Ramos (cell line): ENCODE data around the gene MMEL1.

Experiments
- in situ Hi-C: fragments of 300-500 bp; cut with MboI; formaldehyde crosslinking; loops from one replicate; pipeline ENCODE4 v1.14.3; 2022; ENCODE audit warnings: low sequenced_read_pairs; ENCODE audit not compliant: unreplicated experiment

The MMEL1 gene

GRCh38 chr1:2594001-2594640 lies 38.7 kb downstream of the MMEL1 start:
- in situ Hi-C loops, result no loop called here

GRCh38 chr1:2593251-2593878 lies 39.5 kb downstream of the MMEL1 start:
- in situ Hi-C loops, result no loop called here

- in situ Hi-C loops, result no loop called here
These were observed 40.1 kb downstream of the MMEL1 start for GRCh38 chr1:2592672-2593071.

GRCh38 chr1:2591581-2592261 lies 41.1 kb downstream of the MMEL1 start:
- in situ Hi-C loops, result no loop called here

- in situ Hi-C loops, result no loop called here
These were observed 41.6 kb downstream of the MMEL1 start for GRCh38 chr1:2591233-2591580.

- in situ Hi-C loops, result no loop called here
These were observed 42.3 kb downstream of the MMEL1 start for GRCh38 chr1:2590233-2591141.

- in situ Hi-C loops, result no loop called here
These were observed 43.2 kb downstream of the MMEL1 start for GRCh38 chr1:2589431-2590232.

- in situ Hi-C loops, result no loop called here
These were observed 44.0 kb downstream of the MMEL1 start for GRCh38 chr1:2588661-2589430.

GRCh38 chr1:2587860-2588571 lies 44.8 kb downstream of the MMEL1 start:
- in situ Hi-C loops, result no loop called here

GRCh38 chr1:2587071-2587859 lies 45.6 kb downstream of the MMEL1 start:
- in situ Hi-C loops, result no loop called here

GRCh38 chr1:2586154-2587070 lies 46.4 kb downstream of the MMEL1 start, which contains the start of gene PRXL2B:
Gene PRXL2B (plus strand): TSS chr1:2586777. CDS start chr1:2586886, 109 bp downstream.
- in situ Hi-C loops, result no loop called here

GRCh38 chr1:2585318-2586092 lies 47.3 kb downstream of the MMEL1 start:
- in situ Hi-C loops, result no loop called here

GRCh38 chr1:2584686-2585317 lies 48.0 kb downstream of the MMEL1 start:
- in situ Hi-C loops, result no loop called here

GRCh38 chr1:2583871-2584351 lies 48.9 kb downstream of the MMEL1 start:
- in situ Hi-C loops, result no loop called here

- in situ Hi-C loops, result no loop called here
These were observed 49.5 kb downstream of the MMEL1 start for GRCh38 chr1:2583331-2583791.
